HG02938 (cell line): ENCODE measurements around the gene SERTM1.

Source experiments
- ATAC-seq: cut with Tn5 transposase; IDR thresholded peaks from one replicate; pipeline ENCODE4 v1.9.1; 2021; ENCODE audit warnings: mild to moderate bottlenecking, moderate library complexity; ENCODE audit not compliant: unreplicated experiment

Gene SERTM1

GRCh38 chr13:36709136-36709890 lies 35.5 kb downstream of the SERTM1 start:
- no peak for ATAC-seq

- ATAC-seq: no peak
Measured at GRCh38 chr13:36710396-36710795, 36.6 kb downstream of the SERTM1 start.

- no peak for ATAC-seq
Measured at GRCh38 chr13:36712290-36712689, 38.5 kb downstream of the SERTM1 start.

- ATAC-seq: no peak
Measured at GRCh38 chr13:36712770-36713169, 39.0 kb downstream of the SERTM1 start.

GRCh38 chr13:36713887-36714286 lies 40.1 kb downstream of the SERTM1 start:
- ATAC-seq: no peak

- no peak for ATAC-seq
Measured at GRCh38 chr13:36715841-36716240, 42.0 kb downstream of the SERTM1 start.

- ATAC-seq: no peak
Measured at GRCh38 chr13:36717017-36717416, 43.2 kb downstream of the SERTM1 start.

GRCh38 chr13:36717966-36718545 lies 44.2 kb downstream of the SERTM1 start:
- no peak for ATAC-seq

- ATAC-seq: no peak
Measured at GRCh38 chr13:36718686-36719085, 44.9 kb downstream of the SERTM1 start.

GRCh38 chr13:36724141-36724540 lies 50.3 kb downstream of the SERTM1 start:
- no peak for ATAC-seq

- no peak for ATAC-seq
Measured at GRCh38 chr13:36725936-36726335, 52.1 kb downstream of the SERTM1 start.

GRCh38 chr13:36728006-36728405 lies 54.2 kb downstream of the SERTM1 start:
- ATAC-seq: no peak

- no peak for ATAC-seq
Measured at GRCh38 chr13:36736119-36736726, 62.4 kb downstream of the SERTM1 start.

- no peak for ATAC-seq
Measured at GRCh38 chr13:36737524-36738083, 63.8 kb downstream of the SERTM1 start.

- ATAC-seq: no peak
Measured at GRCh38 chr13:36745436-36745835, 71.6 kb downstream of the SERTM1 start.

GRCh38 chr13:36746051-36746450 lies 72.2 kb downstream of the SERTM1 start:
- ATAC-seq: no peak
